Activated T-cell treated with anti-CD3 and anti-CD28 coated beads, Interleukin-2, amount 50 U/mL, for 1 hour (primary cell): ENCODE data around the gene SLC5A12.

Source experiments
- DNase-seq: peaks from one replicate; pipeline ENCODE4 v3.0.0-alpha.2; 2020

SLC5A12 gene

DNA sequence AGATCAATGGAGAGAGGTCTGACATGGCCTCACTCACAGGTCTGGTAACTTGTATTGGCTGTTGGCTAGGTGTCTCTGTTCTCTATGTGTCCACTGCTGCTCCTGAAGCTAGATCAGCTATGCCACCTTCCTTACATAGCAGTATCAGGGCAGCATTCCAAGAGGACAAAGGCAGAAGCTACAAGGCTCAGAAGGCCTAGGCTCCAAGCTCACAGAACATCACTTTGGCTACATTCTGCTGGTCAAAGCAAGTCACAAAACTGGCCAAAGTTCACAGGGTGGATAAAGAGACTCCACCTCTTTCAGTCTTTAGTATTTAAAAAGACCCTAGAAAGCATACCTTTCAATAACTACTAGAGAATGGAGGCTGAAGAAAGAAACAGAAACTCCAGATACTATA lies 4.1 kb downstream of the SLC5A12 start:
- DNase-seq: no peak

- DNase-seq: no peak
These were observed 6.7 kb downstream of the SLC5A12 start for GRCh38 chr11:26715133-26715532.

- DNase-seq: no peak
These were observed 9.4 kb downstream of the SLC5A12 start for GRCh38 chr11:26712497-26712896.

DNA sequence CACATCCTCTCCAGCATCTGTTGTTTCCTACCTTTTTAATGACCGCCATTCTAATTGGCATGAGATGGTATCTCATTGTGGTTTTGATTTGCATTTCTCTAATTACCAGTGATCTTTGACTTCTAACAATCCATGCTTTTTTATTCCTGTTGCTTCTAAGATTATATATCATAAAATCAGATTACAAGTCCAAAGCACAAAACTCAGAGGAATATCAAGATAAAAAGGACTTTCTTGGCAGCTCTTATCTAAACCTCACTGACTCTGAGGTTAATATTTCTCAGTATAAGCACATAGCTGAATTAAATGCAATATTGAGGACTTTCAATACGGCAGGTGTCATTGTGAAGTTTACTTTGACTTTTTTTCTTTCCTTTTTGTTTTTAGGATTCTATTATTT lies 11.4 kb downstream of the SLC5A12 start:
- DNase-seq: no peak

DNA sequence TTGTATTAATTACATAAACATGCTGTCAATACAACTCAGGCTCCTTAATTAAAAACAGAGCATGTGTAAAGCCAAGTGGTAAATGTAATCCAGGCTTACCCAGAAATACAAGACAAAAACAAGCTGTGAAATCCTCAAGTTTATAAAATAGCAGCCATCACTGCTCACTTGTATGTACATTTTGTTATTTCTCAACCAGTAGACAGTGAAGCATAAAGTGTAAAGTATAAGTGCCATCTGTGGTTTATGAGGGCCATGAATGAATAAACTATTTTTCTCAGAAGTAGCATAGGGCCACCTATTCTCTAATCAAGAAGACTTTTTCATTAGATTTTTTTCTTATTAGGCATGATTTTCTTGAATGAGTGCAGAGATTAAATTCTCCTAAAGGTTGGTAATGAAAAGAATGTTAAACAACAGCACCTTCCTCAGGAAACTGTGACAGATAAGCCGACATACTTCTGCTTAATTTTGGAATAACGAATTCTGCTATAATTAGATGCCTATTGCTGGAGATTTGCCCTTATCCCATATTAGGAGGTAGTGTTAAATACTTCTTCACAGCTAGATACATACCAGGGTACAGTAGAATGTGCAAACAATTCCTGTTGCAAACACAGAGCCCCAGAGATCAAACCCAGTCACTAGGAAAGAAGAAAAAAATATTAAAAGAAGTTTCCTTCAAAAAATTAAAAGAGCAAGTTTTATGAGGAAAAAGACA lies 13.0 kb downstream of the SLC5A12 start:
- no peak for DNase-seq

GRCh38 chr11:26706181-26706580 lies 15.7 kb downstream of the SLC5A12 start:
- DNase-seq: no peak

DNA sequence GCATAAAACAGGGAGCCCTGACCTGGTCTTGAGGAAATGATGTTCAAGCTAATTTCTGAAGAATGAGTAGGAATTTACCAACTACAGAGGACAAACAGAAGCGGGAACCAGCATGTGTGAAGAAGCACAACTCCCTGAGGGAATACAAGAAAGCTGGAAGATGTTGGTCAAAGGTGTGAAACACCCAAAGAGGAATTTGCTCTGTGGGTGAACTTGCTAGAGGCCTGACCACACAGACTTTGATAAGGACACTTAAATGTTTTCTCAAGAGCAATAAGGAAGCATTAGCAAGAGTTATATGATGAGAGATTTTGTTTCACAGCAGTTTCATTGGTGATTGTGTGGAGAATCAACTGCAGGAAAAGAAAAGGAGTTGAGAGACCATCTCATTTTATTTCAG lies 17.6 kb downstream of the SLC5A12 start:
- DNase-seq: no peak

- no peak for DNase-seq
These were observed 18.3 kb downstream of the SLC5A12 start for GRCh38 chr11:26703411-26704191.

DNA sequence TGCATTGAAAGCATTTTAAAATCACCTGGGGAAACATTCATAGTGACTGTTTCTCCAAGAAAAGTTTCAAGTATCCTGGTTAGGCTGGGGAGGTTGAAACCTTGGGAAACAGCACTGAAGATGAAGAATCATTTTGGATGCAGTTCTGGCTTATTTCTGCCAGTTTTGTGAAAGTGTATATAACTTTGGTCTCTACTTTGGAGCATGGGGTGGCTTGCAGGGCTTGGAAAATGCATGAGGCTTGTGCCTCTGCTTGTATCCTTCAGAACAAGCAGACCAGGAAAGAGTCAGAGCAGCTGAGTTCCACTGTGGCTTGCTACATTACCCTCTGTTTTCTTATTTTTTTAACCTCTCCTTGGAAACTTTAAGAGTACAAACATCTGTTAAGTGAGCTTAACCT lies 19.5 kb downstream of the SLC5A12 start:
- no peak for DNase-seq

DNA sequence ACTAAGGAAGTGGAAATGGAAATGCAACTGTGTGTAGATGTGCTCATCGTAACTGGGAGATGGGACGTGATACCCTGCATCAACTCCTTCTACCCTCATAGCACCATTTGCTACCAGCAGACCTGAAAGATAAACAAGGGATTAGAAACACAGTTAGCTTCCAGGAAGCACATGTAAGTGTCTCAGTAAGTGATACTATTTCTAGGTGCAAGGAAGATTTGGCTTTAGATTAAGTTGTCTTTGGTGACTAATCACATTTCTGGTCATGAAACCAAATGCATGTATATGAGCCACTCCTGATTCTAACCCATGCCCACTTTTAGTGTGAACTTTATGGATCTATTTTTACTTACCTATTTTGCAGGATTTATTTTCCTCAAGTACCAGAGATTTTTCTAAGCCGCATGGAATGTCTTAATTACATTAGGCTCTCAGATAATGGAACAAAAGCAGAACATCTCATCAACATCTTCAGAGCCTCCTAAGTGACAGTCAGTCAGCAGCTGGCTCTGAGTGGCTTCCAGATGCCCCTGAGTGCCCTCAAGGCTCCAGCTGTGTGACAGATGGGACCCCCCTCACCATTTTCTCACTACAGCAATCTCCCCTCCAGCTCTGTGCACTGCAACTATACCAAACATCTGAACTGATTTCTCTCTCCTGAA lies 21.2 kb downstream of the SLC5A12 start:
- no peak for DNase-seq

- no peak for DNase-seq
These were observed 23.6 kb downstream of the SLC5A12 start for GRCh38 chr11:26698224-26698623.

DNA sequence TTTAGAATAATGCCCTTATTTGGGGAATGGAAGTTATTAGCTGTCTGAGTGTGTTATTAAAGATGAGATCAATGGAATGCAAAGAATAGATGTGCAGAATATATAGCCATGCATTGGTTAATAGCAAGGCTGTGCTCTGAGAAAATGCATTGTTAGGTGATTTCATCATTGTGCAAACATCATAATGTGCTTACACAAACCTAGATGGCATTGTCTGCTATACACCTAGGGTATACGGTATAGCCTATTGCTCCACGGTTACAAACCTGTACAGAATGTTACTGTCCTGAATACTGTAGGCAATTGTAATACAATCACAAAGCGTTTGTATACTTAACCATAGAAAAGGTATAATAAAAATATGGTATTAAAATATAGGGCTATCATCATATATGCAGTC lies 25.5 kb downstream of the SLC5A12 start:
- no peak for DNase-seq

DNA sequence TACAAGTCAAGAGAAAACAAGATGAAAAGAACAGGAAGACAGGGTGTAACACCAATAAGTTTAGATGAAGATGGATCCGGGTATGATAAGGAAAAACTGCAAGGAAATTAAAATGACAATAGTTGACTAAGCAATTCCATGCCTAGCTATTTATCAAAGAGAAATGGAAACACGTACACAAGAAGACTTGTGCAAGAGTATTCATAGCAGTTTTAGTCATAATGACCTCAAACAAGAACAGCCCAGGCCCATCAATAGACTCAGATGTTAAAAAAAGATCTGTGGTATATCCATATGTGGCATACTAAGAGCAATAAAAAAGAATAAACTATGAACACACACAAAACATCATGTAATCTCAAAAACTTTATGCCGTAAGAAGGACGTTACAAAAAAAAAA lies 33.2 kb downstream of the SLC5A12 start:
- no peak for DNase-seq

DNA sequence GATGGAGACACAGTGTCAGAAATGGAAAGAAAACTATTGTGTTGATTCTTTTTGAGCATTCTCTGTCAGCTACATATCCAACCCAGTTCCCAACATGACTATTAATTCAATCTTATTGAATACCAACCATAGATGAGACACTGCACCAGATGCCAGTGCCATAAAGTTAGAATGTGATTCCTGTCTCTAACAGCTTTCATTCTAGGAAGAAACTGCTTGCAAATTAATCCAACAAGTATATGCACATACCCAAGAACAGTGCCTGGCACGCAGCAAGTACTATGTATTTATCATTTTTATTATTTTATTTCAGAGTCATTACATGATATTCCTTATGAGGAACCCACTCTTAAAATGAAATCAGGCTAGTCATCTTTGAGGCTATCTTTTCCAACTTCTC lies 34.5 kb downstream of the SLC5A12 start:
- no peak for DNase-seq

GRCh38 chr11:26677566-26677965 lies 44.3 kb downstream of the SLC5A12 start:
- DNase-seq: no peak

GRCh38 chr11:26676641-26677040 lies 45.2 kb downstream of the SLC5A12 start:
- DNase-seq: no peak

GRCh38 chr11:26675233-26675928 lies 46.5 kb downstream of the SLC5A12 start:
- DNase-seq: no peak

- DNase-seq: no peak
These were observed 55.9 kb downstream of the SLC5A12 start for GRCh38 chr11:26665946-26666345.

DNA sequence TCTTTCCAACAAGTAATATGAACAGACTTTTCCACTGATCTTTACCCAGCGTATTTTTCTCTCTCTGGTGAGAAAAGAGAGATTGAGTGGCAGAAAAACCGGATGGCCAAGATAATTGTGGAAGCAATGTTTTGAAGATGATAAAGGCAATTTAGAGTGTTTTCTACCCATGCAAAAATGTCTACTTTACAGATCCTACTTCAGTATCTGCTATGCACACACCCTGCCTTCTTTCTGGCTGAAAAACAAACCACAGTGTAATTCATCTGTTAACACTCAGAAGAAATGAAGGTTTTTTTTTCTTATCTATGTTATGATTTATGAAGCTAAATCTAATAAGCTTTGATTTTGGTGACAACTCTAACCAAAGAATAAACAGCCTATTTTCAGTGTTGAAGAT lies 56.8 kb downstream of the SLC5A12 start:
- no peak for DNase-seq

GRCh38 chr11:26662916-26663315 lies 58.9 kb downstream of the SLC5A12 start:
- DNase-seq: no peak

DNA sequence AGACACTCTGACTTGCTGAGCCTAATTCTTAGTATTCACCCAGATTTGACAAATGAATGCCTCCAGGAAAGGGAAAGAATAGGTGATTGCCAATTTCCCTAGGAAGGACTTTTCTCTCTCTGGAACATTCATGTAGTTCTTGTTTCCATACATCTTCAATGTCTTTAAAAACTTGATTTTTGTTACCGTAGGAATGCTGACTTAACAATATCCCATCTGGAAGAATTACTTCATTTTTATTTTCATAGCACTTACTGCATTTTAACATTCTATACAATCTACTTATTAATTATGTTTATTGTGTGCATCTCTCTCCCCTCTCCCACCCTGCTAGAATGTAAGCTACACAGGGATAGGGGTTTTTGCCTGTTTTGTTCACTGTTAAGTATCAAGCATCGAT lies 66.6 kb downstream of the SLC5A12 start:
- DNase-seq: no peak

GRCh38 chr11:26651916-26652315 lies 69.9 kb downstream of the SLC5A12 start:
- DNase-seq: no peak

- no peak for DNase-seq
These were observed 72.0 kb downstream of the SLC5A12 start for GRCh38 chr11:26649884-26650283.
